H1 (cell line): ENCODE data around the gene PRAMEF12. TPM values are rescaled to one million over a fixed set of nuclear protein-coding genes. Genes with fewer than 3 reads are reported as not detected.

Experiments used
- CTCF ChIA-PET: fragments of 300-600 bp; sonication (Branson Sonifier 250); formaldehyde crosslinking; loops from one replicate; lab custom pipeline; 2021; ENCODE audit not compliant: partially characterized antibody; lab: Charles Lee
- POLR2A ChIA-PET: fragments of 300-600 bp; sonication (Branson Sonifier 250); formaldehyde crosslinking; loops from one replicate; lab custom pipeline; 2021; ENCODE audit warnings: inconsistent platforms; ENCODE audit not compliant: partially characterized antibody; lab: Charles Lee
- DNase-seq, 2 experiments: peaks; one replicate each; pipeline versions ENCODE4 v3.0.0 to v3.0.0-alpha.2; 2010 to 2022; ENCODE audit warnings: low spot score in 2 of 2, low read depth in 1 of 2, mixed read lengths in 1 of 2
- FAIRE-seq: peaks from 2 replicates; lab custom pipeline; 2011; peaks lifted over from hg19 to GRCh38; lab: Jason Lieb, UNC
- H2AFZ ChIP-seq: 2 replicates; pipeline ENCODE4 v1.8.1; 2012; ENCODE audit warnings: low read length, inconsistent platforms
- H2AK5ac ChIP-seq: 2 replicates; pipeline ENCODE4 v1.6.1; 2013; ENCODE audit warnings: low read depth, low read length
- H2BK120ac ChIP-seq: replicated peaks from 2 replicates; pipeline ENCODE3; 2013; ENCODE audit warnings: low read depth, low read length, inconsistent platforms
- H2BK12ac ChIP-seq: 2 replicates; pipeline ENCODE4 v1.6.1; 2013; ENCODE audit warnings: low read depth, low read length
- H2BK15ac ChIP-seq: 2 replicates; pipeline ENCODE4 v1.6.1; 2013; ENCODE audit warnings: low read length
- H2BK20ac ChIP-seq: 2 replicates; pipeline ENCODE4 v1.6.1; 2013; ENCODE audit warnings: low read length
- H2BK5ac ChIP-seq: 2 replicates; pipeline ENCODE4 v1.6.1; 2013; ENCODE audit warnings: low read depth, low read length
- H3K14ac ChIP-seq: 2 replicates; pipeline ENCODE4 v1.6.1; 2013; ENCODE audit warnings: inconsistent platforms; ENCODE audit not compliant: insufficient read length
- H3K18ac ChIP-seq: 2 replicates; pipeline ENCODE4 v1.6.1; 2013; ENCODE audit warnings: low read length; ENCODE audit errors: extremely low read depth
- H3K23ac ChIP-seq: 2 replicates; pipeline ENCODE4 v1.6.1; 2013; ENCODE audit warnings: inconsistent platforms; ENCODE audit not compliant: insufficient read length
- H3K23me2 ChIP-seq: 2 replicates; pipeline ENCODE4 v1.6.1; 2013; ENCODE audit warnings: low read depth, low read length
- H3K27ac ChIP-seq: 2 replicates; pipeline ENCODE4 v1.6.1; 2011; ENCODE audit warnings: low read depth, low read length, inconsistent platforms
- H3K27me3 ChIP-seq, 4 experiments: replicated peaks in 1 of 4; 1 replicate in 1 of 4; 2 replicates in 3 of 4; pipeline versions ENCODE4 v1.6.1 to v1.8.1; 2011 to 2013; ENCODE audit warnings: low read length in 3 of 4, mild to moderate bottlenecking in 3 of 4, inconsistent platforms in 2 of 4, mixed read lengths in 2 of 4, moderate library complexity in 1 of 4; ENCODE audit not compliant: control insufficient read depth in 3 of 4, insufficient read depth in 3 of 4; ENCODE audit errors: extremely low read depth in 1 of 4
- H3K36me3 ChIP-seq, 4 experiments: 2 replicates each; pipeline versions ENCODE4 v1.6.1 to v1.8.1; 2011 to 2013; ENCODE audit warnings: mild to moderate bottlenecking in 4 of 4, low read length in 3 of 4, moderate library complexity in 2 of 4, control low read depth in 1 of 4, inconsistent platforms in 1 of 4; ENCODE audit not compliant: insufficient read depth in 4 of 4, control insufficient read depth in 2 of 4
- H3K4ac ChIP-seq: replicated peaks from 2 replicates; pipeline ENCODE3; 2013; ENCODE audit warnings: low read length, low read depth, mixed read lengths, inconsistent platforms; ENCODE audit not compliant: insufficient read length
- H3K4me1 ChIP-seq, 4 experiments: replicated peaks in 1 of 4; 1 replicate in 1 of 4; 2 replicates in 3 of 4; pipeline versions ENCODE4 v1.6.1 to v1.8.1; 2011 to 2013; ENCODE audit warnings: low read length in 3 of 4, inconsistent platforms in 2 of 4, mixed read lengths in 1 of 4; ENCODE audit not compliant: insufficient read depth in 4 of 4, control insufficient read depth in 3 of 4
- H3K4me2 ChIP-seq, 2 experiments: 2 replicates each; pipeline versions ENCODE4 v1.6.1 to v1.8.1; 2011 to 2013; ENCODE audit warnings: low read depth in 2 of 2, low read length in 2 of 2, control low read depth in 1 of 2, inconsistent platforms in 1 of 2, mild to moderate bottlenecking in 1 of 2; ENCODE audit not compliant: insufficient read depth in 1 of 2
- H3K4me3 ChIP-seq, 4 experiments: fragments of 200-600, 300-600 bp in 1 of 4; sonication (generic), shearing (Covaris generic), sonication (Bioruptor Twin) in 1 of 4; 2 replicates each; pipeline versions ENCODE4 v1.5.1 to v1.8.1; 2011 to 2016; ENCODE audit warnings: low read length in 4 of 4, low read depth in 3 of 4, control low read depth in 2 of 4, inconsistent platforms in 2 of 4, mild to moderate bottlenecking in 2 of 4, mixed read lengths in 1 of 4, moderate library complexity in 1 of 4; ENCODE audit not compliant: insufficient read depth in 2 of 4; ENCODE audit errors: extremely low read depth in 1 of 4
- H3K56ac ChIP-seq: replicated peaks from 2 replicates; pipeline ENCODE3; 2013; ENCODE audit warnings: low read depth, mild to moderate bottlenecking, mixed read lengths, low read length, inconsistent platforms; ENCODE audit not compliant: insufficient read length
- H3K79me1 ChIP-seq: 2 replicates; pipeline ENCODE4 v1.6.1; 2013; ENCODE audit warnings: low read depth, low read length, control low read depth
- H3K79me2 ChIP-seq, 2 experiments: 2 replicates each; pipeline versions ENCODE4 v1.6.1 to v1.8.1; 2012 to 2013; ENCODE audit warnings: low read length in 2 of 2, mild to moderate bottlenecking in 2 of 2, inconsistent platforms in 1 of 2; ENCODE audit not compliant: insufficient read depth in 2 of 2, control insufficient read depth in 1 of 2
- H3K9ac ChIP-seq, 4 experiments: replicated peaks in 1 of 4; 1 replicate in 1 of 4; 2 replicates in 3 of 4; pipeline versions ENCODE4 v1.6.1 to v1.8.1; 2011 to 2013; ENCODE audit warnings: low read depth in 3 of 4, low read length in 3 of 4, control low read depth in 2 of 4, mild to moderate bottlenecking in 2 of 4, moderate library complexity in 2 of 4, inconsistent platforms in 1 of 4; ENCODE audit errors: extremely low read depth in 1 of 4
- H3K9me3 ChIP-seq, 2 experiments: 2 replicates each; pipeline versions ENCODE4 v1.6.1 to v1.8.1; 2012 to 2013; ENCODE audit warnings: mild to moderate bottlenecking in 2 of 2, moderate library complexity in 2 of 2, control low read depth in 1 of 2, inconsistent platforms in 1 of 2, low read depth in 1 of 2, low read length in 1 of 2, mixed read lengths in 1 of 2; ENCODE audit not compliant: insufficient read depth in 2 of 2
- H4K20me1 ChIP-seq, 2 experiments: replicated peaks in 1 of 2; 2 replicates each; pipeline versions ENCODE3 to v1.8.1; 2011 to 2013; ENCODE audit warnings: inconsistent platforms in 2 of 2, low read length in 2 of 2, mild to moderate bottlenecking in 1 of 2; ENCODE audit not compliant: insufficient read depth in 2 of 2, control insufficient read depth in 1 of 2
- H4K5ac ChIP-seq: 2 replicates; pipeline ENCODE4 v1.6.1; 2013; ENCODE audit warnings: low read length, low read depth, mixed read lengths, inconsistent platforms; ENCODE audit not compliant: insufficient read length
- H4K8ac ChIP-seq: 2 replicates; pipeline ENCODE4 v1.8.0; 2013; ENCODE audit warnings: mild to moderate bottlenecking, moderate library complexity, low read length, inconsistent platforms; ENCODE audit not compliant: insufficient read depth; ENCODE audit errors: extremely low read depth
- H4K91ac ChIP-seq: replicated peaks from 2 replicates; pipeline ENCODE3; 2013; ENCODE audit warnings: low read length, mixed read lengths, inconsistent platforms; ENCODE audit not compliant: insufficient read length
- BCL11A ChIP-seq, 2 experiments: IDR thresholded peaks; one replicate each; pipeline ENCODE4 v1.6.1; 2011; ENCODE audit warnings: low read depth in 2 of 2, low read length in 2 of 2, mild to moderate bottlenecking in 2 of 2
- BRCA1 ChIP-seq: IDR thresholded peaks from 2 replicates; pipeline ENCODE4 v1.6.1; 2012; ENCODE audit warnings: low read depth, low read length, improper control_type of control experiment
- EGR1 ChIP-seq: IDR thresholded peaks from 2 replicates; pipeline ENCODE4 v1.6.1; 2011; ENCODE audit warnings: low read depth, low read length, borderline replicate concordance
- PHF8 ChIP-seq: fragments of 200-600 bp; sonication (generic); conservative IDR thresholded peaks from 2 replicates; pipeline ENCODE4 v1.7.1; 2012; ENCODE audit warnings: low read depth, mild to moderate bottlenecking, inconsistent platforms, low read length, moderate library complexity
- POU5F1 ChIP-seq: IDR thresholded peaks from 2 replicates; pipeline ENCODE4 v1.6.1; 2011; ENCODE audit warnings: low read depth, mild to moderate bottlenecking, low read length, moderate library complexity
- RAD21 ChIP-seq, 2 experiments: IDR thresholded peaks in 1 of 2; conservative IDR thresholded peaks in 1 of 2; 2 replicates each; pipeline ENCODE4 v1.6.1; 2011; ENCODE audit warnings: low read depth in 2 of 2, low read length in 2 of 2, improper control_type of control experiment in 1 of 2, inconsistent platforms in 1 of 2, mild to moderate bottlenecking in 1 of 2, moderate library complexity in 1 of 2
- SIRT6 ChIP-seq: IDR thresholded peaks from one replicate; pipeline ENCODE4 v1.7.1; 2012; ENCODE audit warnings: low read length, inconsistent platforms
- SP4 ChIP-seq: IDR thresholded peaks from 2 replicates; pipeline ENCODE4 v1.6.1; 2012; ENCODE audit warnings: low read length, inconsistent platforms
- SRF ChIP-seq: IDR thresholded peaks from 2 replicates; pipeline ENCODE4 v1.6.1; 2011; ENCODE audit warnings: mild to moderate bottlenecking, low read depth, low read length, moderate library complexity
- WGBS, 2 experiments: shearing (Covaris generic) in 1 of 2; methylation state at CpG; one replicate each; pipeline versions ENCODE4 v1.1.6 to v1.1.7; 2013 to 2015; ENCODE audit warnings: low lambda C conversion rate in 2 of 2, mixed read lengths in 2 of 2, inconsistent platforms in 1 of 2, low coverage in 1 of 2, missing lambda C conversion rate in 1 of 2; ENCODE audit not compliant: insufficient replicate concordance in 2 of 2, insufficient coverage in 1 of 2, insufficient read length in 1 of 2; ENCODE audit errors: extremely low coverage in 1 of 2, missing lambda C conversion rate in 1 of 2; 5-methylcytosine and 5-hydroxymethylcytosine counted together
- polyA plus RNA-seq, 7 experiments: library from polyadenylated mRNA; depleted of rRNA in 3 of 7; stranded (reverse) in 5 of 7; unstranded in 2 of 7; fragments of >200 nt in 5 of 7; fragments of 200-250 nt in 2 of 7; gene quantifications; 1 replicate in 5 of 7; 2 replicates in 1 of 7; 4 replicates in 1 of 7; pipeline versions ENCODE4 v1.2.1 to v1.2.3, GENCODE V29; 2011 to 2013; ENCODE audit warnings: missing spikeins in 2 of 7, mixed read lengths in 2 of 7
- total RNA-seq: library from RNA; stranded (reverse); fragmentation: NEBNext Ultra II Directional; extraction: Animal tissue kit (Norgen Biotek cat#: 25700); gene quantifications from 2 replicates; pipeline ENCODE4 v1.2.1, GENCODE V29; 2021
- TF ChIP-seq, protein P1 (sequence below), 3 experiments: IDR thresholded peaks; 1 replicate in 2 of 3; 2 replicates in 1 of 3; pipeline versions ENCODE4 v1.5.1 to v1.6.1; 2011; ENCODE audit warnings: low read length in 3 of 3, mild to moderate bottlenecking in 3 of 3, inconsistent platforms in 2 of 3, low read depth in 1 of 3, moderate library complexity in 1 of 3; ENCODE audit not compliant: insufficient read depth in 1 of 3; ENCODE audit errors: control extremely low read depth in 1 of 3

The PRAMEF12 gene
- total and polyA plus RNA-seq, 2 of the 8 experiments (the other 6 are each of a cell fraction or from before 2014, with no cell fraction given) = not detected

DNA sequence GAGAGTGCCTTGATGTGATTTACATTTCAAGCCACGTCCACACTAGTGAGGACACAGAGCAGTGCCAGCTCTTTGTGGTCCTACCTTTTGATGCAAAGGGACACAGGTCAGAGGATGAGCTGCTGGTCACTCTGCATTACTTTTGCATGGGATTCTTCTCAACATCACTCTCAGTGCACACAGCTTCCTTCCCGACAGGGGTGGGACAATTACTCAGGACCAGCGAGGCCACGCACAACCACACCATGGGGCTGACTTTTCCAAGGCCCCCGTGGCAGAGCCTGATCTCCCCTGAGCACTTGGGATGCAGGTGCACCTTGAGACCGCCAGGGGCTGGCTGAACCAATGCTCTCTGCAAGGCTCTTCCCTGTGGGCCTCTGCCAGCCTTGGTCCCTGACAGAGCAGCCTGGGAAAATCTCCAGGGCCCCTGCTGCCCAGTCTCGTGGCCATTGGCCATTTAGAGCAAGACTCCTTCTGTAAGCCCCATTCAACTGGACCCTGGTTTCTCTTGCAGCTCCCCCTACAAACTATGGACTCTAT, 13.2 kb upstream of the PRAMEF12 start:
- H2AFZ ChIP-seq = no peak overlapping the region
- H3K36me3 ChIP-seq = no peaks in the 10 kb centered on the region
- H2BK12ac ChIP-seq = no peak overlapping the region
- H2BK5ac ChIP-seq = no peak overlapping the region
- H2AK5ac ChIP-seq = no peak overlapping the region; the same call in 1 of the 2 replicates
- H4K91ac ChIP-seq = no peak overlapping the region
- H3K18ac ChIP-seq = no peak overlapping the region
- no peaks in the 10 kb centered on the region for H3K9me3 ChIP-seq
- FAIRE-seq (no peak), DNase-seq (peak in 1 of 2 experiments; percentile 56)
- H3K9ac ChIP-seq = no peak overlapping the region
- H3K4me1 ChIP-seq = 0 out of 7 replicates have a peak, but pooled peaks cover 0 to 3% (median 0%) of the 10 kb centered on the region in 4 experiments
- WGBS, 2 experiments = 77% methylated on average over 6 of the region's 7 CpGs; no CpG with 5 or more reads in 1 of the 2 experiments
- no peaks in the 10 kb centered on the region for H3K27me3 ChIP-seq
- no peak overlapping the region for H2BK120ac ChIP-seq
- H4K20me1 ChIP-seq = no peaks in the 10 kb centered on the region
- no peak overlapping the region for H2BK20ac ChIP-seq
- POLR2A ChIA-PET = no interaction called here
- no peaks in the 10 kb centered on the region for H3K79me1 ChIP-seq
- H3K56ac ChIP-seq = no peak overlapping the region
- no peak overlapping the region for H4K8ac ChIP-seq
- H3K79me2 ChIP-seq = no peaks in the 10 kb centered on the region
- CTCF ChIA-PET = interaction anchor here (0.7 to 2.1 kb wide), 11 partner anchors 10 to 484 kb away, joined by 3 to 7 read pairs (median 4); partner anchors contain the start of gene PRAMEF12
- H3K4ac ChIP-seq = no peak overlapping the region
- H3K27ac ChIP-seq = no peak overlapping the region
- no peak overlapping the region for H3K14ac ChIP-seq
- no peak overlapping the region for H3K23ac ChIP-seq
- no peak overlapping the region for H3K4me2 ChIP-seq
- H3K23me2 ChIP-seq = no peaks in the 10 kb centered on the region; the same call in 1 of the 2 replicates
- peak overlapping the region; percentile 36; the same call in 1 of the 2 replicates for H2BK15ac ChIP-seq
- no peak overlapping the region for H4K5ac ChIP-seq
- H3K4me3 ChIP-seq = no peak overlapping the region
- TF ChIP-seq RAD21 (IDR thresholded peaks at IDR 0.05 in 1 of 2, conservative IDR thresholded peaks at IDR 0.05 in 1 of 2; ENCODE audit: low read depth in 2 of 2, low read length in 2 of 2) (peak; percentile 23 to 54; a peak in 3 of 4 replicates), SRF (no peak), EGR1 (peak; percentile 39; the same call in 1 of the 2 replicates), SP4 (no peak), BRCA1 (no peak), BCL11A (IDR thresholded peaks at IDR 0.05; ENCODE audit: low read depth in 2 of 2, low read length in 2 of 2) (no peak), PHF8 (no peak), POU5F1 (no peak), SIRT6 (no peak)
- TF ChIP-seq, protein P1, sequence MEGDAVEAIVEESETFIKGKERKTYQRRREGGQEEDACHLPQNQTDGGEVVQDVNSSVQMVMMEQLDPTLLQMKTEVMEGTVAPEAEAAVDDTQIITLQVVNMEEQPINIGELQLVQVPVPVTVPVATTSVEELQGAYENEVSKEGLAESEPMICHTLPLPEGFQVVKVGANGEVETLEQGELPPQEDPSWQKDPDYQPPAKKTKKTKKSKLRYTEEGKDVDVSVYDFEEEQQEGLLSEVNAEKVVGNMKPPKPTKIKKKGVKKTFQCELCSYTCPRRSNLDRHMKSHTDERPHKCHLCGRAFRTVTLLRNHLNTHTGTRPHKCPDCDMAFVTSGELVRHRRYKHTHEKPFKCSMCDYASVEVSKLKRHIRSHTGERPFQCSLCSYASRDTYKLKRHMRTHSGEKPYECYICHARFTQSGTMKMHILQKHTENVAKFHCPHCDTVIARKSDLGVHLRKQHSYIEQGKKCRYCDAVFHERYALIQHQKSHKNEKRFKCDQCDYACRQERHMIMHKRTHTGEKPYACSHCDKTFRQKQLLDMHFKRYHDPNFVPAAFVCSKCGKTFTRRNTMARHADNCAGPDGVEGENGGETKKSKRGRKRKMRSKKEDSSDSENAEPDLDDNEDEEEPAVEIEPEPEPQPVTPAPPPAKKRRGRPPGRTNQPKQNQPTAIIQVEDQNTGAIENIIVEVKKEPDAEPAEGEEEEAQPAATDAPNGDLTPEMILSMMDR (IDR thresholded peaks at IDR 0.05; ENCODE audit: control extremely low read depth in 1 of 3, insufficient read depth in 1 of 3, low read depth in 1 of 3, low read length in 3 of 3) = peak; percentile 52 to 74 (median 72)
